Gastroesophageal sphincter (tissue), 4 donors: ENCODE data around the gene CAMTA2. TPM values are rescaled to one million over a fixed set of nuclear protein-coding genes. Genes with fewer than 3 reads are reported as not detected.
A peak's percentile ranks its signal among the peaks of the same experiment; 100 is the strongest.

ENCODE experiments used
- ATAC-seq: fragments of 150-250 bp; one replicate; pipeline ENCODE4 v1.9.1; 2016; ENCODE audit warnings: mild to moderate bottlenecking, moderate library complexity
- H3K27ac ChIP-seq, 4 donors: fragments of 200-600 bp; sonication (generic) in 3 of 4; 1 replicate in 3 of 4; 2 replicates in 1 of 4; pipeline ENCODE4 v1.5.1; 2016 to 2019
- H3K27me3 ChIP-seq: fragments of 200-600 bp; sonication (generic); one replicate; pipeline ENCODE4 v1.5.1; 2019
- H3K36me3 ChIP-seq, 2 donors: fragments of 200-600 bp; sonication (generic); one replicate each; pipeline ENCODE4 v1.5.1; 2019; ENCODE audit warnings: control low read depth in 1 of 2
- H3K4me1 ChIP-seq, 3 donors: fragments of 200-600 bp; sonication (generic); 1 replicate in 2 of 3; 2 replicates in 1 of 3; pipeline ENCODE4 v1.5.1; 2016 to 2019; ENCODE audit warnings: control low read depth in 2 of 3
- H3K4me3 ChIP-seq, 2 donors: fragments of 200-600 bp; sonication (generic); one replicate each; pipeline ENCODE4 v1.5.1; 2019; ENCODE audit warnings: mild to moderate bottlenecking in 1 of 2, moderate library complexity in 1 of 2
- H3K9me3 ChIP-seq, 3 donors: fragments of 200-600 bp; sonication (generic); one replicate each; pipeline ENCODE4 v1.5.1; 2017 to 2019; ENCODE audit warnings: control low read depth in 2 of 3
- EP300 ChIP-seq: sonication (generic); formaldehyde crosslinking; IDR thresholded peaks from one replicate; pipeline ENCODE4 v1.6.1; 2017; ENCODE audit warnings: antibody characterized with exemption, mild to moderate bottlenecking
- POLR2A ChIP-seq, 2 donors: fragments of 450-650 bp; IDR thresholded peaks; one replicate each; pipeline ENCODE4 v1.6.1; 2017; ENCODE audit warnings: antibody characterized with exemption in 2 of 2, mild to moderate bottlenecking in 2 of 2, moderate library complexity in 1 of 2
- POLR2AphosphoS5 ChIP-seq: sonication (generic); formaldehyde crosslinking; IDR thresholded peaks from one replicate; pipeline ENCODE4 v1.6.1; 2017; ENCODE audit warnings: antibody characterized with exemption
- WGBS, 2 donors: methylation state at CpG; one replicate each; pipeline ENCODE4 v1.1.5; 2018; ENCODE audit warnings: low coverage in 1 of 2; 5-methylcytosine and 5-hydroxymethylcytosine counted together
- total RNA-seq, 4 donors: library from RNA; depleted of rRNA; stranded (reverse); fragments of >200 nt; gene quantifications; one replicate each; pipeline ENCODE4 v1.1.0, GENCODE V29; 2016
- TF ChIP-seq, protein P1 (sequence below), 4 experiments: fragments of 200-600 bp in 2 of 4; fragments of 450-650 bp in 2 of 4; sonication (generic) in 1 of 4; IDR thresholded peaks; one replicate each; pipeline ENCODE4 v1.5.1; 2017 to 2019; ENCODE audit warnings: antibody characterized with exemption in 4 of 4, mild to moderate bottlenecking in 2 of 4, moderate library complexity in 2 of 4

CAMTA2 gene
- total RNA-seq, 4 donors from 2014 or later = 16.7 to 50.0 (median 26.1) TPM

DNA sequence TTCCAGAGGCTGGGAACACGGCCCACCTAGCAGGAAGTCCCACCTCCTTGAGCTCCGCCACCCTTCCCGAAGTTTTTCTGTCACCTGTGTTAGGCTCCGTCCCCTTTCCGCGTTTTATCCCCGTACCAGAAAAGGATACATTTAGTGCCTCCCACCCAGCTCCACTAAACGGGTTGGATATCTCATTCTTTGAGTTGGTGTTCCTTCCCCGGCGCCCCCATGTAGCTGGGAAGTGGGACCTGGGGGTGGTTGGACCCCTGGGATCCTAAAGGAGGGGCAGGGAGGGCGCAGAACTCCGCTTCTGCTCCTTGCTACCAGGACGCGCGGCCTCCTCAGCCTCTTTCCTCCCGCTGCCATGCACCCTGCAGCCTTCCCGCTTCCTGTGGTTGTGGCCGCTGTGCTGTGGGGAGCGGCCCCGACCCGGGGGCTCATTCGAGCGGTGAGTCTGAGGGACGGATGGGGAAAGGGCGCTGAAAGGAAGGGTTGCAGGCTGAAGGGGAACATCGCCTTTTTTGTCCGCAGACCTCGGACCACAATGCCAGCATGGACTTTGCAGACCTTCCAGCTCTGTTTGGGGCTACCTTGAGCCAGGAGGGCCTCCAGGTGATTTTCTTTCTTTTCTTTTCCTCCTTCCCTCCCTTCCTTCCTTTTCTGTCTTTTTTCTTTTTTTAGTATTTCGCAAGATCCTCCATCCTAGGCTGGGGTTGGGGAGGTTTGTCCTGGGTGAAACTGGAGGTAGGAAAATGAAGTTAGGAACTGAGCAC lies 46.7 kb downstream of the CAMTA2 start:
- 2 to 11% methylated on average over 6 to 22 of the region's 29 CpGs for WGBS, 2 donors
- peak; percentile 82 for ATAC-seq
- H3K4me1 ChIP-seq = peaks cover 0 to 77% (median 39%) of the 10 kb centered on the region in 3 donors
- peak overlapping the region; percentile 79 to 96 (median 92) for H3K27ac ChIP-seq
- TF ChIP-seq POLR2A (IDR thresholded peaks at IDR 0.05) = no peak
- TF ChIP-seq POLR2AphosphoS5 = no peak
- TF ChIP-seq, protein P1, sequence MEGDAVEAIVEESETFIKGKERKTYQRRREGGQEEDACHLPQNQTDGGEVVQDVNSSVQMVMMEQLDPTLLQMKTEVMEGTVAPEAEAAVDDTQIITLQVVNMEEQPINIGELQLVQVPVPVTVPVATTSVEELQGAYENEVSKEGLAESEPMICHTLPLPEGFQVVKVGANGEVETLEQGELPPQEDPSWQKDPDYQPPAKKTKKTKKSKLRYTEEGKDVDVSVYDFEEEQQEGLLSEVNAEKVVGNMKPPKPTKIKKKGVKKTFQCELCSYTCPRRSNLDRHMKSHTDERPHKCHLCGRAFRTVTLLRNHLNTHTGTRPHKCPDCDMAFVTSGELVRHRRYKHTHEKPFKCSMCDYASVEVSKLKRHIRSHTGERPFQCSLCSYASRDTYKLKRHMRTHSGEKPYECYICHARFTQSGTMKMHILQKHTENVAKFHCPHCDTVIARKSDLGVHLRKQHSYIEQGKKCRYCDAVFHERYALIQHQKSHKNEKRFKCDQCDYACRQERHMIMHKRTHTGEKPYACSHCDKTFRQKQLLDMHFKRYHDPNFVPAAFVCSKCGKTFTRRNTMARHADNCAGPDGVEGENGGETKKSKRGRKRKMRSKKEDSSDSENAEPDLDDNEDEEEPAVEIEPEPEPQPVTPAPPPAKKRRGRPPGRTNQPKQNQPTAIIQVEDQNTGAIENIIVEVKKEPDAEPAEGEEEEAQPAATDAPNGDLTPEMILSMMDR (IDR thresholded peaks at IDR 0.05) = no peak
- TF ChIP-seq EP300 = no peak
- no peaks in the 10 kb centered on the region for H3K27me3 ChIP-seq
- peaks cover 0 to 71% of the 10 kb centered on the region in 2 donors for H3K36me3 ChIP-seq
- H3K9me3 ChIP-seq = no peaks in the 10 kb centered on the region
- peak overlapping the region; percentile 88 to 89 for H3K4me3 ChIP-seq

DNA sequence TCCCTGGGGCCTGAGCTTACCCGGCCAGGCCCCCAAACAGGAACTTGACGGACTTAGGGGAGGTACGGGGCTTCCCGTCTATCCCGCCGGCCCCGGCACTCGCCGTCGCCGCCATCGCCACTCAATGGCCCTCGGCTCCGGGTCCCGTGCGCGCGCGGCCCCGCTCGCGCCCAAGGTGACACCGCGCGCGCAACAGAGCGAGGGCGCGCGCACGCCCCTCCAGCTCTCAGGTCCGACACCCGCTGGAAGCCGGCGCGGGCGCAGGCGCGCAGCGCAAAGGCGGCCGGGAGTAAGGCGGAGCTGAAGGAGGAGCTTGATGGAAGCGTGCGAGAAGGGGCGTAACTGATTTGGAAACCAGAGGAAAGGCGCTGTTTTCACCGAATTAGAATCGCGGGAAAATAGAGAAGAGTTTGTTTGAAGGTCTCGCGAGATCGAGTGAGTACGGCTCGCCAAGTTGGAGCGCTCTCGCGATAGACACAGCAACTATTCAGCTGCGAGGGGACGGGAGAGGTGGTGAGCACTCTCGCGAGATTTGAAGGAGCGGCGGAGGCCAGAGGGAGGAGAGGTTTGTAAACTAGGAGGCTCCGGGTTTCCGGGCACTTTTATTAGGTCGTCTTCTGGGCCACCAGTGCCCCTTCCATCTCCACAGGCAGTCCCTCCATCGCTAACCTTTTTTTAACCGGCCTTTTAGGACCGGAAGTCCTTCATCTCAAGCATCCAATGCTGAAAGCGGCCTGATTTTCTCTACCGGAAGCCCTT lies 47.5 kb downstream of the CAMTA2 start, which contains the start of the genes RNF167 and SLC25A11:
TSS of gene RNF167 (plus strand) at position 473 of the 759 bp plus-strand sequence. CDS start 642 bp downstream, outside the sequence.
TSS of gene SLC25A11 (minus strand) at position 251 of the 759 bp plus-strand sequence. CDS start at position 115, 136 bp downstream.
- Histone ChIP-seq H3K36me3 (peaks cover 0 to 67% of the 10 kb centered on the region in 2 donors), H3K27ac (peak within 1 kb of the TSS; percentile 79 to 96 (median 92)), H3K27me3 (no peaks in the 10 kb centered on the region), H3K4me1 (peaks cover 0 to 69% (median 31%) of the 10 kb centered on the region in 3 donors), H3K9me3 (no peaks in the 10 kb centered on the region), H3K4me3 (peak within 1 kb of the TSS; percentile 88 to 89)
- peak; percentile 96 for ATAC-seq
- WGBS, 2 donors = 0 to 1% methylated on average over 22 to 45 of the region's 72 CpGs
- TF ChIP-seq POLR2AphosphoS5 = peak; percentile 24
- TF ChIP-seq POLR2A (IDR thresholded peaks at IDR 0.05) = peak; percentile 62 to 79
- TF ChIP-seq EP300 = no peak
- TF ChIP-seq, protein P1 (IDR thresholded peaks at IDR 0.05) = peak in 2 of 4 experiments; percentile 14 to 42

DNA sequence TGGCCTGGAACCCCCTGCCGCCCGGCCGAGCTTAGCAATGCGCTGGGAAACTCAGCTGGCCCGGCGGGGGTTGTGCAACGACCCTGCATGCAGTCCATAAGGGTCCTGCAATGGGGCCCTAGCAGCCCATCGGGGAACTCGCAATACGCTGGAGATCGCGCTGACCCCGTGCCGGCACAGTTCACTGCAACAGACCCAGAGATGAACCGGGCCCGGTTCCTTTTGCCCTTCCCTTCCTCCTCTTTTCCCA lies 48.0 kb downstream of the CAMTA2 start:
- no CpG with 5 or more reads among the region's 16 CpGs for WGBS, 2 donors
- TF ChIP-seq EP300 (no peak), POLR2AphosphoS5 (no peak), POLR2A (IDR thresholded peaks at IDR 0.05) (no peak)
- TF ChIP-seq, protein P1 (IDR thresholded peaks at IDR 0.05) = no peak
- Histone ChIP-seq H3K4me3 (peak overlapping the region; percentile 88 to 89), H3K27ac (peak overlapping the region; percentile 27 to 96 (median 92)), H3K9me3 (no peaks in the 10 kb centered on the region), H3K4me1 (peaks cover 0 to 65% (median 26%) of the 10 kb centered on the region in 3 donors), H3K27me3 (no peaks in the 10 kb centered on the region), H3K36me3 (peaks cover 0 to 62% of the 10 kb centered on the region in 2 donors)
- no peak for ATAC-seq

DNA sequence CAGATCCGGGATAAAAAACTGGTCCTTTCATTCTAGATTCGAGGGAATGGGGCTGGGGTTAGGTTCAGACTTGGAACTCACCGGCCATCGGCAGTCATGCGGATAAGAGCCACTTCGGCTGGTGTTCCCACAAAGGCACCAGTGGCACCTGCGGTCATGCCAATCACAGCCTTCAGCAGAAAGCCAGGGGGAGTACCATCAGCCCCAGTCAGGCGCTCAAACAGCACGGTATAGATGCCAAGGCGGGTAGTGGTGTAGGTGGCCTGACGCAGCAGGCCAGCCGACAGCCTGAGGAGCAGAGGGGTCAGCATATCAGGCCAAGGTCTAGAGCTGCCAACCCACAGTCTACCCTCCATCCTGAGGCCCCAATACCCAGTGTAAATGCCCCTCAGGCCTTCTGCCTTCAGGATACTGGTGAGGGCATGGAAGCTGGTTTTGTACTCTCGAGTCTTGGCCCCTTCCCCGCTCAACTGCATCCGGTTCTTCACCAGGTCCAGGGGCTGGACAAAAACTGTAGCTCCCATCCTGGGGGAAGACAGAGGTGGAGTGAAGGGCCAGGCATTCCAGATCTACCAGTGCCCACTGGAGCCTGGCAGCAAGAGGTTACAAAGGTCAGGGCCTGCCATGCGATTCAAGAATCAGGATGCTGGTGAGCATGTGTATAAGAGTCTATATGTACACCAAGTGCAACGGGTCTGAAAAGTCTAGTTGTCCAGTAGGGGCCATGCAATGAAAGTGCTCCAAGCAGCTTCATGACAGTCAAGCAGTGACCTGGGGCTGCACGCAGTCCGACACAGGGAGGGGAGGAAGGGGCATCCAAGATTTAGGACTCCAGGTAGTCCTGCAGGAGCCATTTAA lies 48.6 kb downstream of the CAMTA2 start:
- Histone ChIP-seq H3K27me3 (no peaks in the 10 kb centered on the region), H3K9me3 (no peaks in the 10 kb centered on the region), H3K4me3 (peak overlapping the region; percentile 88 to 89), H3K36me3 (peaks cover 0 to 57% of the 10 kb centered on the region in 2 donors), H3K4me1 (peaks cover 0 to 65% (median 25%) of the 10 kb centered on the region in 3 donors), H3K27ac (peak overlapping the region; percentile 27 to 96 (median 92))
- 75 to 100% methylated on average over 1 to 4 of the region's 19 CpGs for WGBS, 2 donors
- no peak for ATAC-seq
- TF ChIP-seq, protein P1 (IDR thresholded peaks at IDR 0.05) = no peak
- TF ChIP-seq EP300 (no peak), POLR2AphosphoS5 (no peak), POLR2A (IDR thresholded peaks at IDR 0.05) (no peak)
